H1 (cell line): ENCODE results near the gene NAAA. TPM values are rescaled to one million over a fixed set of nuclear protein-coding genes. Genes with fewer than 3 reads are reported as not detected.

Experiments
- CTCF ChIA-PET: fragments of 300-600 bp; sonication (Branson Sonifier 250); formaldehyde crosslinking; loops from one replicate; lab custom pipeline; 2021; ENCODE audit not compliant: partially characterized antibody; lab: Charles Lee
- POLR2A ChIA-PET: fragments of 300-600 bp; sonication (Branson Sonifier 250); formaldehyde crosslinking; loops from one replicate; lab custom pipeline; 2021; ENCODE audit warnings: inconsistent platforms; ENCODE audit not compliant: partially characterized antibody; lab: Charles Lee
- DNase-seq, 2 experiments: peaks; one replicate each; pipeline versions ENCODE4 v3.0.0 to v3.0.0-alpha.2; 2010 to 2022; ENCODE audit warnings: low spot score in 2 of 2, low read depth in 1 of 2, mixed read lengths in 1 of 2
- FAIRE-seq: peaks from 2 replicates; lab custom pipeline; 2011; peaks lifted over from hg19 to GRCh38; lab: Jason Lieb, UNC
- H2AFZ ChIP-seq: 2 replicates; pipeline ENCODE4 v1.8.1; 2012; ENCODE audit warnings: low read length, inconsistent platforms
- H2AK5ac ChIP-seq: 2 replicates; pipeline ENCODE4 v1.6.1; 2013; ENCODE audit warnings: low read depth, low read length
- H2BK120ac ChIP-seq: replicated peaks from 2 replicates; pipeline ENCODE3; 2013; ENCODE audit warnings: low read depth, low read length, inconsistent platforms
- H2BK12ac ChIP-seq: 2 replicates; pipeline ENCODE4 v1.6.1; 2013; ENCODE audit warnings: low read depth, low read length
- H2BK15ac ChIP-seq: 2 replicates; pipeline ENCODE4 v1.6.1; 2013; ENCODE audit warnings: low read length
- H2BK20ac ChIP-seq: 2 replicates; pipeline ENCODE4 v1.6.1; 2013; ENCODE audit warnings: low read length
- H2BK5ac ChIP-seq: 2 replicates; pipeline ENCODE4 v1.6.1; 2013; ENCODE audit warnings: low read depth, low read length
- H3K14ac ChIP-seq: 2 replicates; pipeline ENCODE4 v1.6.1; 2013; ENCODE audit warnings: inconsistent platforms; ENCODE audit not compliant: insufficient read length
- H3K18ac ChIP-seq: 2 replicates; pipeline ENCODE4 v1.6.1; 2013; ENCODE audit warnings: low read length; ENCODE audit errors: extremely low read depth
- H3K23ac ChIP-seq: 2 replicates; pipeline ENCODE4 v1.6.1; 2013; ENCODE audit warnings: inconsistent platforms; ENCODE audit not compliant: insufficient read length
- H3K23me2 ChIP-seq: 2 replicates; pipeline ENCODE4 v1.6.1; 2013; ENCODE audit warnings: low read depth, low read length
- H3K27ac ChIP-seq: 2 replicates; pipeline ENCODE4 v1.6.1; 2011; ENCODE audit warnings: low read depth, low read length, inconsistent platforms
- H3K27me3 ChIP-seq, 4 experiments: replicated peaks in 1 of 4; 1 replicate in 1 of 4; 2 replicates in 3 of 4; pipeline versions ENCODE4 v1.6.1 to v1.8.1; 2011 to 2013; ENCODE audit warnings: low read length in 3 of 4, mild to moderate bottlenecking in 3 of 4, inconsistent platforms in 2 of 4, mixed read lengths in 2 of 4, moderate library complexity in 1 of 4; ENCODE audit not compliant: control insufficient read depth in 3 of 4, insufficient read depth in 3 of 4; ENCODE audit errors: extremely low read depth in 1 of 4
- H3K36me3 ChIP-seq, 4 experiments: 2 replicates each; pipeline versions ENCODE4 v1.6.1 to v1.8.1; 2011 to 2013; ENCODE audit warnings: mild to moderate bottlenecking in 4 of 4, low read length in 3 of 4, moderate library complexity in 2 of 4, control low read depth in 1 of 4, inconsistent platforms in 1 of 4; ENCODE audit not compliant: insufficient read depth in 4 of 4, control insufficient read depth in 2 of 4
- H3K4ac ChIP-seq: replicated peaks from 2 replicates; pipeline ENCODE3; 2013; ENCODE audit warnings: low read length, low read depth, mixed read lengths, inconsistent platforms; ENCODE audit not compliant: insufficient read length
- H3K4me1 ChIP-seq, 4 experiments: replicated peaks in 1 of 4; 1 replicate in 1 of 4; 2 replicates in 3 of 4; pipeline versions ENCODE4 v1.6.1 to v1.8.1; 2011 to 2013; ENCODE audit warnings: low read length in 3 of 4, inconsistent platforms in 2 of 4, mixed read lengths in 1 of 4; ENCODE audit not compliant: insufficient read depth in 4 of 4, control insufficient read depth in 3 of 4
- H3K4me2 ChIP-seq, 2 experiments: 2 replicates each; pipeline versions ENCODE4 v1.6.1 to v1.8.1; 2011 to 2013; ENCODE audit warnings: low read depth in 2 of 2, low read length in 2 of 2, control low read depth in 1 of 2, inconsistent platforms in 1 of 2, mild to moderate bottlenecking in 1 of 2; ENCODE audit not compliant: insufficient read depth in 1 of 2
- H3K4me3 ChIP-seq, 4 experiments: fragments of 200-600, 300-600 bp in 1 of 4; sonication (generic), shearing (Covaris generic), sonication (Bioruptor Twin) in 1 of 4; 2 replicates each; pipeline versions ENCODE4 v1.5.1 to v1.8.1; 2011 to 2016; ENCODE audit warnings: low read length in 4 of 4, low read depth in 3 of 4, control low read depth in 2 of 4, inconsistent platforms in 2 of 4, mild to moderate bottlenecking in 2 of 4, mixed read lengths in 1 of 4, moderate library complexity in 1 of 4; ENCODE audit not compliant: insufficient read depth in 2 of 4; ENCODE audit errors: extremely low read depth in 1 of 4
- H3K56ac ChIP-seq: replicated peaks from 2 replicates; pipeline ENCODE3; 2013; ENCODE audit warnings: low read depth, mild to moderate bottlenecking, mixed read lengths, low read length, inconsistent platforms; ENCODE audit not compliant: insufficient read length
- H3K79me1 ChIP-seq: 2 replicates; pipeline ENCODE4 v1.6.1; 2013; ENCODE audit warnings: low read depth, low read length, control low read depth
- H3K79me2 ChIP-seq, 2 experiments: 2 replicates each; pipeline versions ENCODE4 v1.6.1 to v1.8.1; 2012 to 2013; ENCODE audit warnings: low read length in 2 of 2, mild to moderate bottlenecking in 2 of 2, inconsistent platforms in 1 of 2; ENCODE audit not compliant: insufficient read depth in 2 of 2, control insufficient read depth in 1 of 2
- H3K9ac ChIP-seq, 4 experiments: replicated peaks in 1 of 4; 1 replicate in 1 of 4; 2 replicates in 3 of 4; pipeline versions ENCODE4 v1.6.1 to v1.8.1; 2011 to 2013; ENCODE audit warnings: low read depth in 3 of 4, low read length in 3 of 4, control low read depth in 2 of 4, mild to moderate bottlenecking in 2 of 4, moderate library complexity in 2 of 4, inconsistent platforms in 1 of 4; ENCODE audit errors: extremely low read depth in 1 of 4
- H3K9me3 ChIP-seq, 2 experiments: 2 replicates each; pipeline versions ENCODE4 v1.6.1 to v1.8.1; 2012 to 2013; ENCODE audit warnings: mild to moderate bottlenecking in 2 of 2, moderate library complexity in 2 of 2, control low read depth in 1 of 2, inconsistent platforms in 1 of 2, low read depth in 1 of 2, low read length in 1 of 2, mixed read lengths in 1 of 2; ENCODE audit not compliant: insufficient read depth in 2 of 2
- H4K20me1 ChIP-seq, 2 experiments: replicated peaks in 1 of 2; 2 replicates each; pipeline versions ENCODE3 to v1.8.1; 2011 to 2013; ENCODE audit warnings: inconsistent platforms in 2 of 2, low read length in 2 of 2, mild to moderate bottlenecking in 1 of 2; ENCODE audit not compliant: insufficient read depth in 2 of 2, control insufficient read depth in 1 of 2
- H4K5ac ChIP-seq: 2 replicates; pipeline ENCODE4 v1.6.1; 2013; ENCODE audit warnings: low read length, low read depth, mixed read lengths, inconsistent platforms; ENCODE audit not compliant: insufficient read length
- H4K8ac ChIP-seq: 2 replicates; pipeline ENCODE4 v1.8.0; 2013; ENCODE audit warnings: mild to moderate bottlenecking, moderate library complexity, low read length, inconsistent platforms; ENCODE audit not compliant: insufficient read depth; ENCODE audit errors: extremely low read depth
- H4K91ac ChIP-seq: replicated peaks from 2 replicates; pipeline ENCODE3; 2013; ENCODE audit warnings: low read length, mixed read lengths, inconsistent platforms; ENCODE audit not compliant: insufficient read length
- BACH1 ChIP-seq: IDR thresholded peaks from 2 replicates; pipeline ENCODE4 v1.6.1; 2012; ENCODE audit warnings: low read length, improper control_type of control experiment
- CHD1 ChIP-seq: IDR thresholded peaks from 2 replicates; pipeline ENCODE4 v1.6.1; 2012; ENCODE audit warnings: low read depth, low read length, improper control_type of control experiment
- EZH2 ChIP-seq: fragments of 200-600 bp; sonication (generic); IDR thresholded peaks from 2 replicates; pipeline ENCODE4 v1.7.1; 2012; ENCODE audit warnings: low read depth, mild to moderate bottlenecking, moderate library complexity, low read length, inconsistent platforms; ENCODE audit not compliant: severe bottlenecking
- KDM1A ChIP-seq: fragments of 200-600, 300-600 bp; sonication (generic); IDR thresholded peaks from 2 replicates; pipeline ENCODE4 v1.7.1; 2016; ENCODE audit warnings: mild to moderate bottlenecking, low read length, borderline replicate concordance
- KDM5A ChIP-seq: fragments of 200-600 bp; IDR thresholded peaks from 2 replicates; pipeline ENCODE4 v1.7.1; 2012; ENCODE audit warnings: mild to moderate bottlenecking, low read length, inconsistent platforms, mixed read lengths
- TAF7 ChIP-seq: optimal IDR thresholded peaks from 2 replicates; pipeline ENCODE3; 2011; ENCODE audit warnings: low read depth, mild to moderate bottlenecking, inconsistent platforms, low read length, moderate library complexity, borderline replicate concordance
- polyA plus RNA-seq, 7 experiments: library from polyadenylated mRNA; depleted of rRNA in 3 of 7; stranded (reverse) in 5 of 7; unstranded in 2 of 7; fragments of >200 nt in 5 of 7; fragments of 200-250 nt in 2 of 7; gene quantifications; 1 replicate in 5 of 7; 2 replicates in 1 of 7; 4 replicates in 1 of 7; pipeline versions ENCODE4 v1.2.1 to v1.2.3, GENCODE V29; 2011 to 2013; ENCODE audit warnings: missing spikeins in 2 of 7, mixed read lengths in 2 of 7
- total RNA-seq: library from RNA; stranded (reverse); fragmentation: NEBNext Ultra II Directional; extraction: Animal tissue kit (Norgen Biotek cat#: 25700); gene quantifications from 2 replicates; pipeline ENCODE4 v1.2.1, GENCODE V29; 2021

The NAAA gene
- total and polyA plus RNA-seq, 2 of the 8 experiments (the other 6 are each of a cell fraction or from before 2014, with no cell fraction given) = 9.4 to 12.5 TPM

DNA sequence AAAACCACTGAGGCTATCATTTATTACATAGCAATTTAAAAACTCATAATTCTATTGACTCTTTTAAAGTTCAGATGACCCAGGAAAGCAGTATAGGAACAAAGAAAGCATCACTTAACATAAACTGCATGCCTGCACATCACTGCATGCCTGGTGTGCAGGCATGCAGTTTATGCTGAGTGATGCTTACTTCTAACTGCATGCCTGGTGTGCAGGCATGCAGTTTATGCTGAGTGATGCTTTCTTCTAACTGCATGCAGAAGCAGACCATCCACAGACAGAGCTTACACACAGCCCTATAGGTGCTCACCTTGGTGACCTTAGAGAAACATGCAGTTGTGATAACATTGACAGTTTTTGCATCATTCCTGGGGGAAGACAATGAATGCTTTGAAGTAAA, 33.0 kb upstream of the NAAA start:
- H3K4me1 ChIP-seq = no peaks in the 10 kb centered on the region
- no peak overlapping the region for H2BK5ac ChIP-seq
- no peak for DNase-seq
- no peak overlapping the region for H2BK12ac ChIP-seq
- H2BK15ac ChIP-seq = no peak overlapping the region
- H4K20me1 ChIP-seq = peaks cover 0 to 2% of the 10 kb centered on the region in 2 experiments
- H2AK5ac ChIP-seq = no peak overlapping the region
- no peak overlapping the region for H4K5ac ChIP-seq
- H3K18ac ChIP-seq = no peak overlapping the region
- no peaks in the 10 kb centered on the region for H3K79me1 ChIP-seq
- no peak overlapping the region for H3K4ac ChIP-seq
- no peak overlapping the region for H3K23ac ChIP-seq
- H3K79me2 ChIP-seq = no peaks in the 10 kb centered on the region
- no peak overlapping the region for H3K56ac ChIP-seq
- ChIA-PET CTCF (no interaction called here), POLR2A (no interaction called here)
- H3K36me3 ChIP-seq = peaks cover 23 to 94% (median 80%) of the 10 kb centered on the region in 4 experiments
- peaks cover 0 to 9% of the 10 kb centered on the region in 2 experiments; a peak in 2 of 4 replicates for H3K9me3 ChIP-seq
- no peak overlapping the region for H2BK20ac ChIP-seq
- no peak overlapping the region for H3K4me3 ChIP-seq
- H2AFZ ChIP-seq = no peak overlapping the region
- H2BK120ac ChIP-seq = no peak overlapping the region
- H4K91ac ChIP-seq = no peak overlapping the region
- H3K27ac ChIP-seq = no peak overlapping the region
- no peak overlapping the region for H4K8ac ChIP-seq
- no peaks in the 10 kb centered on the region for H3K27me3 ChIP-seq
- H3K9ac ChIP-seq = no peak overlapping the region
- no peak overlapping the region for H3K4me2 ChIP-seq
- no peak overlapping the region for H3K14ac ChIP-seq
- no peak for FAIRE-seq
- H3K23me2 ChIP-seq = no peaks in the 10 kb centered on the region
- no peak for TF ChIP-seq TAF7
- no peak for TF ChIP-seq KDM5A
- no peak for TF ChIP-seq CHD1
- no peak for TF ChIP-seq BACH1
- no peak for TF ChIP-seq KDM1A
- TF ChIP-seq EZH2 = no peak
